HG03457 (cell line): ENCODE measurements around the gene TXNDC11.

ENCODE experiments used
- ATAC-seq: cut with Tn5 transposase; IDR thresholded peaks from one replicate; pipeline ENCODE4 v1.9.1; 2021; ENCODE audit warnings: moderate number of reproducible peaks; ENCODE audit not compliant: unreplicated experiment

Gene TXNDC11

DNA sequence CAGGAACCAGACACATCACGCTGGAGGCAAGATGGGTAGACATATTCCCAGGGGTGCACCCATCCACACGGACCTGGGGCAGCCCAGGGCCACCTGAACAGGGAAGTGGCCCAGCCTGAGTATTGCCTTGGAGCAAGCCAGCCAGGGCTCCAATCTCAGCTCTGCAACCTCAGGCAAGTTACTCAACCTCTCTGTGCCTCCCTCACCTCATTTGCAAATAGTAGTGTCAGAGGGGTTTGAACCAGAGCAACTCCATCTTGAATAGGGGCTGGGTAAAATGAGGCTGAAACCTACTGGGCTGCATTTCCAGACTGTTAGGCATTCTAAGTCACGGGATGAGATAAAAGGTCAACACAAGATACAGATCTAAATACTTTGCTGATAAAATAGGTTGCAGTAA lies 109.5 kb downstream of the TXNDC11 start:
- ATAC-seq, result no peak

DNA sequence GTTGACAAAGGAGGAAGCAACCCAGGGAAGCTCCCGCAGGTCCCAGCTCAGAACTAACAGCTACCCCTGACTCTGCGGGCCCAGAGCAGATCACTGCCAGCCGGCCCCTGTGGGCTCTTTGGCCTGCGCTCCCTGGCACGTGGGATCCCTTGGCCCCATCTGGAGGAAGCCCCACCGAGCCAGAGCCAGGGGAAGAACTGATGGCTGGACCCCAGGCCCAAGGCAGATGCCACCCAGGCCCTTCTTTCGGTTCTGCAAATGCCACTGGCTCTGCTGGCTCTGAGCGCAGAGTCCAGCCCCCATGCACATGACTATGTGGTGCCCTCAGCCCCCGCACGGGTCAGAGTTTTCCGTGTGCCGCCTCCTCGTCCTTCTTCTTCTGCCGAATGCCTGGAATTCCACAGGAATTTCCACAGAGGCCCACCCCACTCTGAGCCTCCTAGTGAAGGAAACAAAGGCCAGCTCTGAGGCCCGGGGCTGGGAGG lies 110.2 kb downstream of the TXNDC11 start:
- ATAC-seq, result no peak

DNA sequence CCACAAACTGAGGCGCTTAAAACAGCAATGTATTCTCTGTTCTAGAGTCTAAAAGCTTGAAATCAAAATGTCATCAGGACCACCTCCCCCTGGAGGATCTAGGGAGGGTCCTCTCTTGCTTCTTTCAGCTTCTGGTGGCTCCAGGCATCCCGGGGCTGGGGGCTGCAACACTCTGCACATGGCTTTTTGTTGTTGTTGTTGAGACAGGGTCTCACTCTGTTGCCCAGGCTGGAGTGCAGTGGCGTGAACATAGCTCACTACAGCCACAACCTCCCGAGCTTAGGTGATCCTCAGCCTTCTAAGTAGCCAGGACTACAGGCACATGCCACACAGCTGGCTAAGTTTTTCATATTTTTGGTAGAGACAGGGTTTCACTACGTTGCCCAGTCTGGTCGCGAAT lies 111.4 kb downstream of the TXNDC11 start:
- no peak for ATAC-seq

DNA sequence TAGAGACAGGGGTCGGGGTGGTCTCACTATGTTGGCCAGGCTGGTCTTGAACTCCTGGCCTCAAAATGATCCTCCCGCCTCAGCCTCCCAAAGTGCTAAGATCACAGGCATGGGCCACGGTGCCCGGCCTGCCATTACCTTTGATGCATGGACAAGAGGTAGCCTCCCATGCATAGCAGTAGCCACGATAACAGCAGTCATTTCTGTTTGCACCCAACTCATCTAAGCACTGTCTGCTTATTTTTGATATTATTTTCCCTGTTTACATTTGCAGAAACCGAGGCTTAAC lies 111.9 kb downstream of the TXNDC11 start:
- ATAC-seq, result no peak

DNA sequence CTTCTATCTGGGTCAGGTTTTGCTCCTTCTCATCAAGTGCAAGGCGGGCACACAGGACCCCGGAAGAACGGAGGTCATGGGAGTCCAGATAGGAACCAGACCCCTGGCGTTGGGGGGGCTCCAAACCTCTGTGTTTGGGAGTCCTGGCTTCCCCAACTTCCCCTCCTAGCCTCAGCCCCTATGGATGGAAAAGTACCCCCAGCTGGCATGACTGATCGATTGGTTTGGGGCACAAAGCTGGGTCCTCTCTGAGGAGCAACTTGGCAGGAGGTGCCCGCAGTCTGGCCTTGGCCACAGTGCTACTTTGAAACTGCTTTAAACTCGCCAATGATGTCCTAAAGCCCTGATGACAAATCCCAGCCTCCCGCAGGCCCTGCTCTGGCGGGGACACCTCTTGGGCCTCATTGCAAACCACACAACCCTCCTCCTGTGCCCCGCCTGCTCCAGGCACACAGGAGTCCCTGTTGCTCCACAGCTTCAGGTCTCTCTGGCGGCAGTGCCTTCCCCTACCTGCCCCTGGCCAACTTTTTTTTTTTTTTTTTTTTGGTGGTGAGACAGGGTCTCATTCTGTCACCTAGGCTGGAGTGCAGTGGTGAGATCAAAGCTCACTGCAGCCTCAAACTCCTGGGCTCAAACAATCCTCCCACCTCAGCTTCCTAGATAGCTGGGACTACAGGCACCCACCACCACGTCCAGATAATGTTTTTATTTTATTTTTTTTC lies 112.5 kb downstream of the TXNDC11 start:
- ATAC-seq, result no peak
